ENCODE data around the gene AK3. TPM values are rescaled to one million over a fixed set of nuclear protein-coding genes. Genes with fewer than 3 reads are reported as not detected.

AK3 gene
- total and polyA plus RNA-seq, 9 of the 15 experiments (the other 6 are each of a cell fraction or from before 2014, with no cell fraction given) = 12.2 to 78.6 (median 41.8) TPM

GRCh38 chr9:4741365-4742089 lies 525 bp upstream of the AK3 start (continued):
- TF ChIP-seq CTCF (IDR thresholded peaks at IDR 0.05 in 2 of 3, conservative IDR thresholded peaks at IDR 0.05 in 1 of 3; ENCODE audit: insufficient read depth in 2 of 3, low read depth in 1 of 3, low read length in 3 of 3) (0 out of 6 replicates have a peak, but pooled peaks of 1 of the 3 experiments have one; percentile 9), NR1H2 (CRISPR knock-in tag; IDR thresholded peaks at IDR 0.05) (no peak), PHF8 (IDR thresholded peaks at IDR 0.05; ENCODE audit: borderline replicate concordance, low read length) (peak; percentile 50; the same call in 1 of the 2 replicates), EGR1 (conservative IDR thresholded peaks at IDR 0.05) (peak; percentile 69), HLTF (IDR thresholded peaks at IDR 0.05) (0 out of 2 replicates have a peak, but pooled peaks have one; percentile 32), RBFOX2 (IDR thresholded peaks at IDR 0.05; ENCODE audit: low read depth, low read length) (peak; percentile 0; the same call in 1 of the 2 replicates), PREB (CRISPR knock-in tag; IDR thresholded peaks at IDR 0.05) (no peak), MTA2 (IDR thresholded peaks at IDR 0.05; ENCODE audit: low read depth) (peak; percentile 17; the same call in 1 of the 2 replicates), ESRRA (IDR thresholded peaks at IDR 0.05; ENCODE audit: borderline replicate concordance, low read depth) (peak; percentile 78), HDAC1 (IDR thresholded peaks at IDR 0.05) (peak in 1 of 2 experiments; percentile 68; a peak in 1 of 4 replicates), SMARCA4 (IDR thresholded peaks at IDR 0.05) (0 out of 2 replicates have a peak, but pooled peaks have one; percentile 39)
- TF ChIP-seq, protein P1, sequence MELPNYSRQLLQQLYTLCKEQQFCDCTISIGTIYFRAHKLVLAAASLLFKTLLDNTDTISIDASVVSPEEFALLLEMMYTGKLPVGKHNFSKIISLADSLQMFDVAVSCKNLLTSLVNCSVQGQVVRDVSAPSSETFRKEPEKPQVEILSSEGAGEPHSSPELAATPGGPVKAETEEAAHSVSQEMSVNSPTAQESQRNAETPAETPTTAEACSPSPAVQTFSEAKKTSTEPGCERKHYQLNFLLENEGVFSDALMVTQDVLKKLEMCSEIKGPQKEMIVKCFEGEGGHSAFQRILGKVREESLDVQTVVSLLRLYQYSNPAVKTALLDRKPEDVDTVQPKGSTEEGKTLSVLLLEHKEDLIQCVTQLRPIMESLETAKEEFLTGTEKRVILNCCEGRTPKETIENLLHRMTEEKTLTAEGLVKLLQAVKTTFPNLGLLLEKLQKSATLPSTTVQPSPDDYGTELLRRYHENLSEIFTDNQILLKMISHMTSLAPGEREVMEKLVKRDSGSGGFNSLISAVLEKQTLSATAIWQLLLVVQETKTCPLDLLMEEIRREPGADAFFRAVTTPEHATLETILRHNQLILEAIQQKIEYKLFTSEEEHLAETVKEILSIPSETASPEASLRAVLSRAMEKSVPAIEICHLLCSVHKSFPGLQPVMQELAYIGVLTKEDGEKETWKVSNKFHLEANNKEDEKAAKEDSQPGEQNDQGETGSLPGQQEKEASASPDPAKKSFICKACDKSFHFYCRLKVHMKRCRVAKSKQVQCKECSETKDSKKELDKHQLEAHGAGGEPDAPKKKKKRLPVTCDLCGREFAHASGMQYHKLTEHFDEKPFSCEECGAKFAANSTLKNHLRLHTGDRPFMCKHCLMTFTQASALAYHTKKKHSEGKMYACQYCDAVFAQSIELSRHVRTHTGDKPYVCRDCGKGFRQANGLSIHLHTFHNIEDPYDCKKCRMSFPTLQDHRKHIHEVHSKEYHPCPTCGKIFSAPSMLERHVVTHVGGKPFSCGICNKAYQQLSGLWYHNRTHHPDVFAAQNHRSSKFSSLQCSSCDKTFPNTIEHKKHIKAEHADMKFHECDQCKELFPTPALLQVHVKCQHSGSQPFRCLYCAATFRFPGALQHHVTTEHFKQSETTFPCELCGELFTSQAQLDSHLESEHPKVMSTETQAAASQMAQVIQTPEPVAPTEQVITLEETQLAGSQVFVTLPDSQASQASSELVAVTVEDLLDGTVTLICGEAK (IDR thresholded peaks at IDR 0.05) = 0 out of 2 replicates have a peak, but pooled peaks have one; percentile 33
- TF ChIP-seq, protein P1 (CRISPR knock-in tag; IDR thresholded peaks at IDR 0.05) = no peak
- TF ChIP-seq, protein P2, sequence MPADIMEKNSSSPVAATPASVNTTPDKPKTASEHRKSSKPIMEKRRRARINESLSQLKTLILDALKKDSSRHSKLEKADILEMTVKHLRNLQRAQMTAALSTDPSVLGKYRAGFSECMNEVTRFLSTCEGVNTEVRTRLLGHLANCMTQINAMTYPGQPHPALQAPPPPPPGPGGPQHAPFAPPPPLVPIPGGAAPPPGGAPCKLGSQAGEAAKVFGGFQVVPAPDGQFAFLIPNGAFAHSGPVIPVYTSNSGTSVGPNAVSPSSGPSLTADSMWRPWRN (IDR thresholded peaks at IDR 0.05; ENCODE audit: low read depth) = no peak

All from K562 (cell line).